ENCODE results near the gene PRELP.

PRELP gene

DNA sequence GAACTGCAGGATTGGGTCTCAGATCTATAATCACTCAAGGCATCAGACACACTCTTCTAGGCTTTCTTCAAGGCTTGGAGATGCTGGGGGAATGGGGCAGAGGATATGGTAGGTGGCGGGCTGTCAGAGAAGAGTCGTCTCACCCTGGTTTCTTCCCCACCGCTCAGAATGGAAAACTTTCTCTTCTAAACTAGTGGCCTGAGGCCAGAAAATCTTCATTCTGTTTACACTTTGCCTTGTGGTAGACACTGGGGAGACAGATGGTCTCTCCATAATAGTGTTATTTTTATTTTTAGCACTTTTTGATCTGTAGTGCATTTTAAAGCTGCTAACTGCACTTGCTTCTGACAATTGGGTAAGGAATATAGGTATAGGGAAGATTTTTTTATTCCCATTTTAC, 2.6 kb downstream of the PRELP start:
- TF ChIP-seq, protein P1, sequence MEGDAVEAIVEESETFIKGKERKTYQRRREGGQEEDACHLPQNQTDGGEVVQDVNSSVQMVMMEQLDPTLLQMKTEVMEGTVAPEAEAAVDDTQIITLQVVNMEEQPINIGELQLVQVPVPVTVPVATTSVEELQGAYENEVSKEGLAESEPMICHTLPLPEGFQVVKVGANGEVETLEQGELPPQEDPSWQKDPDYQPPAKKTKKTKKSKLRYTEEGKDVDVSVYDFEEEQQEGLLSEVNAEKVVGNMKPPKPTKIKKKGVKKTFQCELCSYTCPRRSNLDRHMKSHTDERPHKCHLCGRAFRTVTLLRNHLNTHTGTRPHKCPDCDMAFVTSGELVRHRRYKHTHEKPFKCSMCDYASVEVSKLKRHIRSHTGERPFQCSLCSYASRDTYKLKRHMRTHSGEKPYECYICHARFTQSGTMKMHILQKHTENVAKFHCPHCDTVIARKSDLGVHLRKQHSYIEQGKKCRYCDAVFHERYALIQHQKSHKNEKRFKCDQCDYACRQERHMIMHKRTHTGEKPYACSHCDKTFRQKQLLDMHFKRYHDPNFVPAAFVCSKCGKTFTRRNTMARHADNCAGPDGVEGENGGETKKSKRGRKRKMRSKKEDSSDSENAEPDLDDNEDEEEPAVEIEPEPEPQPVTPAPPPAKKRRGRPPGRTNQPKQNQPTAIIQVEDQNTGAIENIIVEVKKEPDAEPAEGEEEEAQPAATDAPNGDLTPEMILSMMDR (IDR thresholded peaks at IDR 0.05; ENCODE audit: extremely low read depth, insufficient read depth, missing control alignments) = no peak
- in situ Hi-C loops (cut with MboI; ENCODE audit: low pct_unique_long_range_greater_than_20kb, low sequenced_read_pairs, unreplicated experiment) = no loop called here

DNA sequence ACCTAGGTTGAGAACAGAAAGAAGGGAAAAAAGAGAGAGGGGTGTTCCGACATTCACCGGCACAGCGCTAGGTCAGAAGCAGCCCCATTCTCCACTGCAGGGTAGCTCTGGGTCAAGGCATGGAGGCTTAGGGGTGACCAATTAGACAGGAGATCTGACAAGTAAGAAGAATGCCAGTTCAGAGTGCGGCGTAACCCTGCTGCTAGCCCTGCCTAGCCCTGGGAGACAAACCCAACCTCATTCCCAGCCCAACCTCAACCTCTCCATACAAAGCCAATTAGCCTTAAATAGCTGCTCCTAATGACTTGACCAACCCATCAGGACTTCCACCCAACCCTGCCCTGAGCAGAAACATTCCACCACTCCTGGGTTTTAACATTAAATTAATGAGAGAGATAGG, 3.4 kb downstream of the PRELP start:
- TF ChIP-seq, protein P1 (IDR thresholded peaks at IDR 0.05; ENCODE audit: extremely low read depth, insufficient read depth, missing control alignments) = no peak
- DNase-seq (ENCODE audit: low spot score) = no peak
- in situ Hi-C loops (cut with MboI; ENCODE audit: low pct_unique_long_range_greater_than_20kb, low sequenced_read_pairs, unreplicated experiment) = no loop called here

More for the DNA sequence above, 2.6 kb downstream of the PRELP start:
- DNase-seq (ENCODE audit: low spot score) = no peak

DNA sequence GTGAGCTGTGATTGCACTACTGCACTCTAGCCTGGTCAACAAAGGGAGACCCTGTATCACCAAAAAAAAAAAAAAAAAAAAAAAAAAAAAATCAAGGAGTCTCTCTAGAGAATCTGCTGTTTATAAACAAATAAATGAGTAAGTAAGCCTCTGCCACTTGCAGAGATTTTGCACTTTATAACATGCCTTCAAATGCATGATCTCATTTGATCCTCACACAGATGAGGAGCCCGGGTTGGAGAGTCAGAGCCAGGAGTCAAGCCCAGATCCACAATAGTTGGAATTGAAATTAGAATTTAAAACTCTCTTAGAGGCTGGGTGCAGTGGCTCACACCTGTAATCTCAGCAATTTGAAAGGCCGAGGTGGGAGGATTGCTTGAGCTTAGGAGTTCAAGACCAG, 4.0 kb downstream of the PRELP start:
- no peak for DNase-seq (ENCODE audit: low spot score)
- in situ Hi-C loops (cut with MboI; ENCODE audit: low pct_unique_long_range_greater_than_20kb, low sequenced_read_pairs, unreplicated experiment) = loop anchor here (10.0 kb wide), 2 partner anchors 135 to 205 kb away; no protein-coding TSS in a partner anchor
- TF ChIP-seq, protein P1 (IDR thresholded peaks at IDR 0.05; ENCODE audit: extremely low read depth, insufficient read depth, missing control alignments) = no peak

DNA sequence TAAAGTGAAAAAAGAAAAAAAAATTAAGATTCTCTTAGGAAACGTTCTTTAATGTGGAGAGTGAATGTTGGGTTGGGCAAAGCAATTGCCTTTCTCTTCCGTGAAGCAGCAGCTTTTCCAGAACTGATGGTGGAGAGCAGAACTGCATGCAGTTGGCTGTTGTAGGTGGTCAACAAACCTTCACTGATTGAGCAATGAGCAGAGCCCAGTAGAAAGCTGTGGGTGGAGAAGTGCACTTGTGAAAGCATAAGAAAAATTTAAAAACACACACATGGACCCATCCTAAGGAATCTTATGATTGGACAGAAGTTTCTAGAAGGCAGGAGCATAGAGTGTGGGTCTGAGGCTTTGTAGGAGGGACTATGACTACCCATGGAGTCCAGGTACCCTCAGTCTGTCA, 4.5 kb downstream of the PRELP start:
- in situ Hi-C loops (cut with MboI; ENCODE audit: low pct_unique_long_range_greater_than_20kb, low sequenced_read_pairs, unreplicated experiment) = loop anchor here (10.0 kb wide), 2 partner anchors 135 to 205 kb away; no protein-coding TSS in a partner anchor
- DNase-seq (ENCODE audit: low spot score) = no peak
- TF ChIP-seq, protein P1 (IDR thresholded peaks at IDR 0.05; ENCODE audit: extremely low read depth, insufficient read depth, missing control alignments) = no peak

DNA sequence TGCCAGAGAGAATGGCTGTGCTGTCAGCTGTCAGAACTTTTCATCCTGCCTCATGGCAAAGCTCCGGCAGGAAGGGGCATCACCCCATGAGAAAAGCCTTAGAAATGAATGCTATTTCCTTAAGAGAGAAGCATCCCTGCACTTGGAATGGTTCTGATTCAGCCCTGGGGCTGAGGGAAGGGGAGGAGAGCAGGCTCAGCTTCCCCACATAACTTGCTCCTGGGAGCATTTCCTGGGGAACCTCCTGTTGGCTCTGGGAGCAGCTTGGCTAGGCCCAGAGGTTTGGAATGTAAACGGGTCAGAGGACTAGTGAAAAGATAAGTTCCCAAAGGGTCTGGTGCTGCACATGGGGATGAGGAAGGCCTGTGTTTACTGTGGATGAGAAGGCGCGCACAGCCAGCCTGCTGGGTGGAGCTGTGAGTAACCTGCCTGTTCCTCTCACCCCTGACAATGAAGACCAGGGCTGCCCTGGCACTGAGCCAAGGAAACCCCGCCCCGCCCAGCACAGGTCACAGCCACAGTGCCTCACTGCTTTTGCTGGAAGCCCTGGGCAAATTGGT, 5.0 kb downstream of the PRELP start:
- in situ Hi-C loops (cut with MboI; ENCODE audit: low pct_unique_long_range_greater_than_20kb, low sequenced_read_pairs, unreplicated experiment) = loop anchor here (10.0 kb wide), 2 partner anchors 136 to 206 kb away; no protein-coding TSS in a partner anchor
- TF ChIP-seq, protein P1 (IDR thresholded peaks at IDR 0.05; ENCODE audit: extremely low read depth, insufficient read depth, missing control alignments) = no peak
- DNase-seq (ENCODE audit: low spot score) = no peak

DNA sequence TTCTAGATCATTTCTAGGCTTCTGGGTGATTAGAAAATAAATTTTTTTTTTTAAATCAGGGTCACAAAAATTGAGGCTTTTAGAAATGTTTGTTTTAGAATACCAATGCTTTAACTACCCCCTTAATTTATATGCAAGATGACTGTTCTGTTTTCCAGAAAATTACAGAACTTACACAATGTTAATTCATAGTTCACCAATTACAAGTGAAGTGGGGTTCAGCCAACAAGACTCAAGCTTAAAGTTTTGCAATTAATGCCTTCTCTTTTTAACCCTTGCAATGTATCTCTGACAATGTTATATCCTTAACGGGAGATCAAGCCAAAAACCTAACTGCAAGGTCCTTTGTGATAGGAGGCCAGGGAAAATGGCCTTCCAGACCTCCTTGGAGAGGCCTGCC, 5.6 kb downstream of the PRELP start:
- in situ Hi-C loops (cut with MboI; ENCODE audit: low pct_unique_long_range_greater_than_20kb, low sequenced_read_pairs, unreplicated experiment) = loop anchor here (10.0 kb wide), 2 partner anchors 136 to 206 kb away; no protein-coding TSS in a partner anchor
- no peak for DNase-seq (ENCODE audit: low spot score)
- TF ChIP-seq, protein P1 (IDR thresholded peaks at IDR 0.05; ENCODE audit: extremely low read depth, insufficient read depth, missing control alignments) = no peak
